Gastrocnemius medialis (tissue), 4 donors: ENCODE data around the gene SNX22.

Source experiments
- POLR2A ChIP-seq, 2 donors: fragments of 450-650 bp; IDR thresholded peaks; one replicate each; pipeline ENCODE4 v1.6.1; 2017; ENCODE audit warnings: antibody characterized with exemption in 2 of 2, mild to moderate bottlenecking in 2 of 2, moderate library complexity in 2 of 2
- TF ChIP-seq, protein P1 (sequence below), 5 experiments: fragments of 450-650 bp in 3 of 5; fragments of 200-600 bp in 2 of 5; sonication (generic) in 2 of 5; IDR thresholded peaks in 4 of 5; conservative IDR thresholded peaks in 1 of 5; 1 replicate in 4 of 5; 2 replicates in 1 of 5; pipeline ENCODE4 v1.5.1; 2016 to 2019; ENCODE audit warnings: antibody characterized with exemption in 5 of 5, mild to moderate bottlenecking in 3 of 5, moderate library complexity in 3 of 5

- TF ChIP-seq, protein P1, sequence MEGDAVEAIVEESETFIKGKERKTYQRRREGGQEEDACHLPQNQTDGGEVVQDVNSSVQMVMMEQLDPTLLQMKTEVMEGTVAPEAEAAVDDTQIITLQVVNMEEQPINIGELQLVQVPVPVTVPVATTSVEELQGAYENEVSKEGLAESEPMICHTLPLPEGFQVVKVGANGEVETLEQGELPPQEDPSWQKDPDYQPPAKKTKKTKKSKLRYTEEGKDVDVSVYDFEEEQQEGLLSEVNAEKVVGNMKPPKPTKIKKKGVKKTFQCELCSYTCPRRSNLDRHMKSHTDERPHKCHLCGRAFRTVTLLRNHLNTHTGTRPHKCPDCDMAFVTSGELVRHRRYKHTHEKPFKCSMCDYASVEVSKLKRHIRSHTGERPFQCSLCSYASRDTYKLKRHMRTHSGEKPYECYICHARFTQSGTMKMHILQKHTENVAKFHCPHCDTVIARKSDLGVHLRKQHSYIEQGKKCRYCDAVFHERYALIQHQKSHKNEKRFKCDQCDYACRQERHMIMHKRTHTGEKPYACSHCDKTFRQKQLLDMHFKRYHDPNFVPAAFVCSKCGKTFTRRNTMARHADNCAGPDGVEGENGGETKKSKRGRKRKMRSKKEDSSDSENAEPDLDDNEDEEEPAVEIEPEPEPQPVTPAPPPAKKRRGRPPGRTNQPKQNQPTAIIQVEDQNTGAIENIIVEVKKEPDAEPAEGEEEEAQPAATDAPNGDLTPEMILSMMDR (IDR thresholded peaks at IDR 0.05 in 4 of 5, conservative IDR thresholded peaks at IDR 0.05 in 1 of 5), result no peak
- no peak for TF ChIP-seq POLR2A (IDR thresholded peaks at IDR 0.05)
Observed at GRCh38 chr15:64149424-64149823, 2.1 kb upstream of the SNX22 start.
